Measurements from ENCODE around the gene PDE2A. TPM values are rescaled to one million over a fixed set of nuclear protein-coding genes. Genes with fewer than 3 reads are reported as not detected.

Gene PDE2A
- total and polyA plus RNA-seq, 11 donors: 16.8 to 53.7 (median 23.7) TPM

DNA sequence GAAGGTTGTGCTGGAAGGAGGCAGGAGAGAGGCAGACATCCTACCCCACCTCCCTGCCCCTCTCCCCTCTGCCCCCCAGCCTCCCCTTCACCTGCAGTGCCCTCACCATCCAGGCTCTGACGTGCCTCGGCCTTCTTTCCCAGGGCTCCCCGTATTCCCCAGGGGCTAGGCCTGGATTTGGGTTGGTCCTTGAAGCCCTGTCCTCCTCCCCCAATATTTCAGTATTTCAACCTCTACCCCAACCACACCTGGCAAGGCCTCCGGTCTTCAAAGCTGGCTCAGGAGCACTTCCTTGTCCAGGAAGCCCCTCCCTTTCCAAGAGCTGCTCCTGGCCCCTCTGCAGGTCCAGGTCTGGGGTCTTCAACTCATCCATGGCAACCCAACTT is 8.6 kb upstream of the PDE2A start:
- 60 to 71% (median 66%) methylated on average over 4 of the region's 4 CpGs for WGBS, 4 donors
- no peak for TF ChIP-seq POLR2A (IDR thresholded peaks at IDR 0.05)
- TF ChIP-seq, protein P1, sequence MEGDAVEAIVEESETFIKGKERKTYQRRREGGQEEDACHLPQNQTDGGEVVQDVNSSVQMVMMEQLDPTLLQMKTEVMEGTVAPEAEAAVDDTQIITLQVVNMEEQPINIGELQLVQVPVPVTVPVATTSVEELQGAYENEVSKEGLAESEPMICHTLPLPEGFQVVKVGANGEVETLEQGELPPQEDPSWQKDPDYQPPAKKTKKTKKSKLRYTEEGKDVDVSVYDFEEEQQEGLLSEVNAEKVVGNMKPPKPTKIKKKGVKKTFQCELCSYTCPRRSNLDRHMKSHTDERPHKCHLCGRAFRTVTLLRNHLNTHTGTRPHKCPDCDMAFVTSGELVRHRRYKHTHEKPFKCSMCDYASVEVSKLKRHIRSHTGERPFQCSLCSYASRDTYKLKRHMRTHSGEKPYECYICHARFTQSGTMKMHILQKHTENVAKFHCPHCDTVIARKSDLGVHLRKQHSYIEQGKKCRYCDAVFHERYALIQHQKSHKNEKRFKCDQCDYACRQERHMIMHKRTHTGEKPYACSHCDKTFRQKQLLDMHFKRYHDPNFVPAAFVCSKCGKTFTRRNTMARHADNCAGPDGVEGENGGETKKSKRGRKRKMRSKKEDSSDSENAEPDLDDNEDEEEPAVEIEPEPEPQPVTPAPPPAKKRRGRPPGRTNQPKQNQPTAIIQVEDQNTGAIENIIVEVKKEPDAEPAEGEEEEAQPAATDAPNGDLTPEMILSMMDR (IDR thresholded peaks at IDR 0.05): no peak
- no peak overlapping the region for H3K27ac ChIP-seq
- H3K27me3 ChIP-seq: peaks cover 0 to 11% (median 4%) of the 10 kb centered on the region in 9 donors
- peaks cover 0 to 39% (median 36%) of the 10 kb centered on the region in 9 donors for H3K36me3 ChIP-seq
- no peak for DNase-seq
- H3K4me3 ChIP-seq: no peak overlapping the region
- intact Hi-C loops (cut with DNase I): loop anchor here in 9 of 10 donors (1.0 to 10.0 kb wide), 8 partner anchors 96 to 212 kb away; no protein-coding TSS in a partner anchor
- no peaks in the 10 kb centered on the region for H3K9me3 ChIP-seq
- ATAC-seq: no peak
- peaks cover 0 to 52% (median 31%) of the 10 kb centered on the region in 12 donors for H3K4me1 ChIP-seq

DNA sequence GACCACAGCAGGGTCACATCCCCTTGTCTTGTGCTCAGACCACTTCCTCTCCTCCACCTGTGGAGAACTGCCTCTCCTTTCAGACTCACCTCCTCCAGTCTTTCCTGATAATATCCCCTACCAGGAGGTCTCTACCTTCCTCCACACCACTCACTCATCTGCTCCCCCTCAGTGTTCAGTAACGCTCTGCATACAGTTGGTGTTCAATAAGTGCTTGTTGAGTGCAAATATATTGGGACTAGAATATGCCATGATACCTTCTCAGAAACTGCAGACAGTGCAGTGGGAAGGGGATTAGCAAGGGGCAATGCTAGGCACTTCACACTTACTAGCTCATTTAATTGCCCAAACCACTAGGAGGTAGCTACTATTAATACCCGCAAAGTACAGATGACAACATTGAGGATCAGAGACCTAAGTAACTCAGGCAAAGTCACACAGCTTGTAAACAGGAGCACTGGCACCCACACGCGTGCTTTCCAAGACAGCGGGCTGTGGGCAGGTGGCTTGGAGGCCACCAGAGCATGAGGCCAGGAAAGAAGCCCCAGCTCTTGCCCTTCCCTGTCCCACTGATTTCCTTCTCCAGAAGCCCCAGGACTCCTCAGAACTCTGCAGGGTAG is 8.1 kb upstream of the PDE2A start:
- Histone ChIP-seq H3K9me3 (no peaks in the 10 kb centered on the region), H3K36me3 (peaks cover 0 to 34% (median 31%) of the 10 kb centered on the region in 9 donors), H3K4me3 (no peak overlapping the region), H3K27ac (no peak overlapping the region), H3K4me1 (peaks cover 0 to 47% (median 29%) of the 10 kb centered on the region in 12 donors), H3K27me3 (peaks cover 0 to 16% (median 4%) of the 10 kb centered on the region in 9 donors)
- intact Hi-C loops (cut with DNase I): loop anchor here in 9 of 10 donors (2.0 to 10.0 kb wide), 7 partner anchors 95 to 212 kb away; no protein-coding TSS in a partner anchor
- TF ChIP-seq, protein P1 (IDR thresholded peaks at IDR 0.05): no peak
- TF ChIP-seq POLR2A (IDR thresholded peaks at IDR 0.05): no peak
- 70 to 89% (median 82%) methylated on average over 5 of the region's 5 CpGs for WGBS, 4 donors
- no peak for DNase-seq
- no peak for ATAC-seq

DNA sequence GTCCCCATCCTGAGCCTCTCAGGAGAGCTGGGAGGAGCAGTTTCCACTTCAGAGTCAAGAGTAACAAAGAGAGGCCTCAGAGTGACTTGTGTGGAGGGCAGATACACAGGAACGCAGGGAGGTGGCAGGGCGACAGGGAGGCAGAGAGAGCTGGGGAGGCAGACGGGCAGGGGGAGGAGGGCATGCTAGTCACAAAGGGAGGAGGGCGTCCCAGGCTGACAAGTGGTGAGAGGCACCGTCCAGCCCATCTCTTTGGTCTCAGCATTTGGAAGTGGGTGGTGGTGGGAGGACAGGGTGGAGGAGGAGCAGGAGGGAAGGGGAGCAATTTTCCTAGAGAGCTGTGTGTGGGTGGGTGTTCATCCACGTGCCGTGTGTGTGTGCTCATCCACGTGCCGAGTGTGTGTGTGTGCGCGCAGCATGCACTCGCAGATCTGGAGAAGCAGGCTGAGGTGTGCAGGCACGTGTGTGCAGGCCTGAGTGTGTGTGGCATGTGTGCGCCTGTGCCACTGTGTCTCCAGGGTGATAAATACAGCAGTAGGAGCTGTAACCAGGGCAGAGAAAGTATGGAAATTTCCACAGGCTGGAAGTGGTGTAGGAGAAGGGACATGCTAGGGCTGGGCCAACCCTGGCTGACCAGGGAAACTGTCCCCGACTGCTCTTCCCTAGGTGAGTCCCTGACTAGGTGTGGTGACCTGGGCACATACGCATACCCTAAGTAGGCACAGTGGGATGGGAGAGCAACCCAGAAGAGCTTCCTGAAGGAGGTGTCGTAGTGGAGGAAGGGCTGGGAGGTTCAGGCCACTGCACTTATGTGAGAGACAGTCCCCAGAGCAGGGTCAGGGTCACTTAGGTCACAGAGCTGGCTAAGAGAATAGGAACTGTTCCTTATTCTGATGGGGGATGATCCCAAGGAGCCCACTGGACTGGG is 7.3 kb upstream of the PDE2A start:
- peaks cover 0 to 25% (median 7%) of the 10 kb centered on the region in 9 donors for H3K27me3 ChIP-seq
- H3K4me1 ChIP-seq: peaks cover 0 to 42% (median 24%) of the 10 kb centered on the region in 12 donors
- no peaks in the 10 kb centered on the region for H3K9me3 ChIP-seq
- H3K36me3 ChIP-seq: peaks cover 0 to 28% (median 23%) of the 10 kb centered on the region in 9 donors
- no peak overlapping the region for H3K4me3 ChIP-seq
- no peak overlapping the region for H3K27ac ChIP-seq
- no peak for TF ChIP-seq POLR2A (IDR thresholded peaks at IDR 0.05)
- TF ChIP-seq, protein P1 (IDR thresholded peaks at IDR 0.05): no peak
- DNase-seq: no peak
- peak in 1 of 4 donors; percentile 2 for ATAC-seq
- intact Hi-C loops (cut with DNase I): loop anchor here in 9 of 10 donors (2.0 to 10.0 kb wide), 7 partner anchors 94 to 211 kb away; no protein-coding TSS in a partner anchor
- 38 to 48% (median 43%) methylated on average over 17 of the region's 17 CpGs for WGBS, 4 donors

Measured in heart left ventricle (tissue), 16 donors.